ENCODE data around the gene CDCA7L. TPM values are rescaled to one million over a fixed set of nuclear protein-coding genes. Genes with fewer than 3 reads are reported as not detected.

CDCA7L gene
- total and polyA plus RNA-seq, 2 of the 13 experiments (the other 11 are each of a cell fraction or from before 2014, with no cell fraction given) = 2.7 to 4.2 TPM

GRCh38 chr7:21893401-21893800 is 52.3 kb downstream of the CDCA7L start (continued):
- TF ChIP-seq, protein P1, sequence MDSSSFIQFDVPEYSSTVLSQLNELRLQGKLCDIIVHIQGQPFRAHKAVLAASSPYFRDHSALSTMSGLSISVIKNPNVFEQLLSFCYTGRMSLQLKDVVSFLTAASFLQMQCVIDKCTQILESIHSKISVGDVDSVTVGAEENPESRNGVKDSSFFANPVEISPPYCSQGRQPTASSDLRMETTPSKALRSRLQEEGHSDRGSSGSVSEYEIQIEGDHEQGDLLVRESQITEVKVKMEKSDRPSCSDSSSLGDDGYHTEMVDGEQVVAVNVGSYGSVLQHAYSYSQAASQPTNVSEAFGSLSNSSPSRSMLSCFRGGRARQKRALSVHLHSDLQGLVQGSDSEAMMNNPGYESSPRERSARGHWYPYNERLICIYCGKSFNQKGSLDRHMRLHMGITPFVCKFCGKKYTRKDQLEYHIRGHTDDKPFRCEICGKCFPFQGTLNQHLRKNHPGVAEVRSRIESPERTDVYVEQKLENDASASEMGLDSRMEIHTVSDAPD (CRISPR knock-in tag; IDR thresholded peaks at IDR 0.05) = no peak
- TF ChIP-seq HNRNPUL1 (IDR thresholded peaks at IDR 0.05; ENCODE audit: low read depth, low read length) (no peak), KLF9 (CRISPR knock-in tag; IDR thresholded peaks at IDR 0.05; ENCODE audit: low read depth) (no peak), PTBP1 (IDR thresholded peaks at IDR 0.05; ENCODE audit: low read depth, low read length, poor library complexity, severe bottlenecking) (no peak), HCFC1 (IDR thresholded peaks at IDR 0.05; ENCODE audit: low read depth, low read length) (no peak), ZNF451 (CRISPR knock-in tag; IDR thresholded peaks at IDR 0.05) (no peak)

DNA sequence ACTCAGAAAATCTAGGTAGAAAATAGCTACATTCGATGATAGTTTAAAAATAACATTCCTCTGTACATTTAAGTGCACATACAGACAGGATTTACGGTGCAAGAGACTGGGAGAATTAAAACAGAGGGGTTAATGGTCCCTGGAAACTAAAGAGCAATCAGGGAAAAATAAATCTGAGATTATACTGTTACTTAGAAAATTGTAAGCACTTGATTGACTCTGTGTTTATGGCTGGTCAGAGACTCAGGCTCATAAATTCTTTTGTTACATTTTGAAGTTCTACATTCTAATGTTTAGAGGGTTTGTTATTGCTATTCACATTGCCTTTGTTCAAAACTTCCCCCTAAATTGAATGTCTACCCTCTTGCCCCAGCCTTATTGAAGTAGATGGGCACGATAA is 54.4 kb downstream of the CDCA7L start:
- intact Hi-C loops (cut with micrococcal nuclease; ENCODE audit: unreplicated experiment) = no loop called here
- H3K27me3 ChIP-seq (ENCODE audit: control insufficient read depth in 1 of 2, insufficient read depth in 2 of 2, low read length in 2 of 2) = no peaks in the 10 kb centered on the region
- in situ Hi-C loops (cut with HindIII; ENCODE audit: extremely low pct_ligation_motif_present, low pct_unique_long_range_greater_than_20kb) = no loop called here
- no peak overlapping the region for H3K4me2 ChIP-seq (ENCODE audit: low read depth, low read length)
- no peak overlapping the region for H2AFZ ChIP-seq (ENCODE audit: low read length)
- H3K4me1 ChIP-seq (ENCODE audit: insufficient read depth, low read length) = no peaks in the 10 kb centered on the region
- H3K9ac ChIP-seq (ENCODE audit: insufficient read depth, low read depth, low read length) = no peak overlapping the region
- ATAC-seq = no peak
- no peaks in the 10 kb centered on the region for H3K36me3 ChIP-seq (replicated peaks in 1 of 2; ENCODE audit: control insufficient read depth in 1 of 2, insufficient read depth in 2 of 2, low read length in 2 of 2)
- H3K9me3 ChIP-seq (ENCODE audit: low read length) = no peaks in the 10 kb centered on the region
- H3K27ac ChIP-seq (ENCODE audit: extremely low read length, insufficient read depth, low read length) = no peak overlapping the region
- no peaks in the 10 kb centered on the region for H4K20me1 ChIP-seq (ENCODE audit: insufficient read depth, low read length)
- DNase-seq (ENCODE audit: low spot score) = no peak
- FAIRE-seq = no peak
- 4% methylated on average over 3 of the region's 3 CpGs for WGBS (ENCODE audit: low lambda C conversion rate)
- ChIA-PET CTCF (ENCODE audit: low intra/inter-chr PET ratio, low total read pairs) (no interaction called here), POLR2A (no interaction called here)
- H3K79me2 ChIP-seq (ENCODE audit: insufficient read depth, low read length) = no peaks in the 10 kb centered on the region
- H3K4me3 ChIP-seq (replicated peaks in 1 of 3; ENCODE audit: insufficient read depth in 1 of 3, low read depth in 2 of 3, low read length in 3 of 3) = no peak overlapping the region
- no TSS peak for BruUV-seq (replicated peaks)
- TF ChIP-seq PPARG (CRISPR knock-in tag; conservative IDR thresholded peaks at IDR 0.05) (no peak), MZF1 (CRISPR knock-in tag; IDR thresholded peaks at IDR 0.05; ENCODE audit: borderline replicate concordance) (no peak), JARID2 (CRISPR knock-in tag; IDR thresholded peaks at IDR 0.05; ENCODE audit: insufficient replicate concordance) (no peak)
- TF ChIP-seq, protein P2, sequence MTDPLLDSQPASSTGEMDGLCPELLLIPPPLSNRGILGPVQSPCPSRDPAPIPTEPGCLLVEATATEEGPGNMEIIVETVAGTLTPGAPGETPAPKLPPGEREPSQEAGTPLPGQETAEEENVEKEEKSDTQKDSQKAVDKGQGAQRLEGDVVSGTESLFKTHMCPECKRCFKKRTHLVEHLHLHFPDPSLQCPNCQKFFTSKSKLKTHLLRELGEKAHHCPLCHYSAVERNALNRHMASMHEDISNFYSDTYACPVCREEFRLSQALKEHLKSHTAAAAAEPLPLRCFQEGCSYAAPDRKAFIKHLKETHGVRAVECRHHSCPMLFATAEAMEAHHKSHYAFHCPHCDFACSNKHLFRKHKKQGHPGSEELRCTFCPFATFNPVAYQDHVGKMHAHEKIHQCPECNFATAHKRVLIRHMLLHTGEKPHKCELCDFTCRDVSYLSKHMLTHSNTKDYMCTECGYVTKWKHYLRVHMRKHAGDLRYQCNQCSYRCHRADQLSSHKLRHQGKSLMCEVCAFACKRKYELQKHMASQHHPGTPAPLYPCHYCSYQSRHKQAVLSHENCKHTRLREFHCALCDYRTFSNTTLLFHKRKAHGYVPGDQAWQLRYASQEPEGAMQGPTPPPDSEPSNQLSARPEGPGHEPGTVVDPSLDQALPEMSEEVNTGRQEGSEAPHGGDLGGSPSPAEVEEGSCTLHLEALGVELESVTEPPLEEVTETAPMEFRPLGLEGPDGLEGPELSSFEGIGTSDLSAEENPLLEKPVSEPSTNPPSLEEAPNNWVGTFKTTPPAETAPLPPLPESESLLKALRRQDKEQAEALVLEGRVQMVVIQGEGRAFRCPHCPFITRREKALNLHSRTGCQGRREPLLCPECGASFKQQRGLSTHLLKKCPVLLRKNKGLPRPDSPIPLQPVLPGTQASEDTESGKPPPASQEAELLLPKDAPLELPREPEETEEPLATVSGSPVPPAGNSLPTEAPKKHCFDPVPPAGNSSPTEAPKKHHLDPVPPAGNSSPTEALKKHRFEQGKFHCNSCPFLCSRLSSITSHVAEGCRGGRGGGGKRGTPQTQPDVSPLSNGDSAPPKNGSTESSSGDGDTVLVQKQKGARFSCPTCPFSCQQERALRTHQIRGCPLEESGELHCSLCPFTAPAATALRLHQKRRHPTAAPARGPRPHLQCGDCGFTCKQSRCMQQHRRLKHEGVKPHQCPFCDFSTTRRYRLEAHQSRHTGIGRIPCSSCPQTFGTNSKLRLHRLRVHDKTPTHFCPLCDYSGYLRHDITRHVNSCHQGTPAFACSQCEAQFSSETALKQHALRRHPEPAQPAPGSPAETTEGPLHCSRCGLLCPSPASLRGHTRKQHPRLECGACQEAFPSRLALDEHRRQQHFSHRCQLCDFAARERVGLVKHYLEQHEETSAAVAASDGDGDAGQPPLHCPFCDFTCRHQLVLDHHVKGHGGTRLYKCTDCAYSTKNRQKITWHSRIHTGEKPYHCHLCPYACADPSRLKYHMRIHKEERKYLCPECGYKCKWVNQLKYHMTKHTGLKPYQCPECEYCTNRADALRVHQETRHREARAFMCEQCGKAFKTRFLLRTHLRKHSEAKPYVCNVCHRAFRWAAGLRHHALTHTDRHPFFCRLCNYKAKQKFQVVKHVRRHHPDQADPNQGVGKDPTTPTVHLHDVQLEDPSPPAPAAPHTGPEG (CRISPR knock-in tag; IDR thresholded peaks at IDR 0.05) = no peak
- TF ChIP-seq, protein P3, sequence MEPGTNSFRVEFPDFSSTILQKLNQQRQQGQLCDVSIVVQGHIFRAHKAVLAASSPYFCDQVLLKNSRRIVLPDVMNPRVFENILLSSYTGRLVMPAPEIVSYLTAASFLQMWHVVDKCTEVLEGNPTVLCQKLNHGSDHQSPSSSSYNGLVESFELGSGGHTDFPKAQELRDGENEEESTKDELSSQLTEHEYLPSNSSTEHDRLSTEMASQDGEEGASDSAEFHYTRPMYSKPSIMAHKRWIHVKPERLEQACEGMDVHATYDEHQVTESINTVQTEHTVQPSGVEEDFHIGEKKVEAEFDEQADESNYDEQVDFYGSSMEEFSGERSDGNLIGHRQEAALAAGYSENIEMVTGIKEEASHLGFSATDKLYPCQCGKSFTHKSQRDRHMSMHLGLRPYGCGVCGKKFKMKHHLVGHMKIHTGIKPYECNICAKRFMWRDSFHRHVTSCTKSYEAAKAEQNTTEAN (CRISPR knock-in tag; conservative IDR thresholded peaks at IDR 0.05) = no peak
